GM20000 (cell line): ENCODE results near the gene AKAP8L.

ENCODE experiments used
- DNase-seq: peaks from one replicate; pipeline ENCODE4 v3.0.0; 2012; ENCODE audit warnings: low spot score
- CTCF ChIP-seq: IDR thresholded peaks from 2 replicates; pipeline ENCODE4 v1.5.1; 2012; ENCODE audit warnings: mild to moderate bottlenecking, control low read depth; ENCODE audit errors: extremely low read depth, missing control alignments

The AKAP8L gene

DNA sequence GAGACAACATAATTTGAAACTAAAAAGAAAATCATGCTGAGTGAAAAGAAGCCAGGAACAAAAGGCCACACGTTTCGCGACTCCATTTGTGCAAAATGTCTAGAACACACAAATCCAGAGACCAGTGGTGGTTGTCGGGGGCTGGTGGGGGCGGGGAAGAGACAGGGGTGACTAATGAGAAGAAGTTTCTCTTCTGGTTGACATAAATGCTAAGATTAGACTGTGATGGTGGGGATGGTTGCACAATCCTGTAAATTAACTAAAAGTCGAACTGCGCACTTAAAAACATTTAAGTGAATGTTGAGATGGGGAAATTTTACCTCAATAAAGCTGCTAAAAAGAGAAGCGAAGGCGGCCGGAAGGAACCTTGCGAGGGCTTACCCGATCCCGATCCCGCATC, 46.3 kb downstream of the AKAP8L start:
- no peak for DNase-seq
- no peak for TF ChIP-seq CTCF

DNA sequence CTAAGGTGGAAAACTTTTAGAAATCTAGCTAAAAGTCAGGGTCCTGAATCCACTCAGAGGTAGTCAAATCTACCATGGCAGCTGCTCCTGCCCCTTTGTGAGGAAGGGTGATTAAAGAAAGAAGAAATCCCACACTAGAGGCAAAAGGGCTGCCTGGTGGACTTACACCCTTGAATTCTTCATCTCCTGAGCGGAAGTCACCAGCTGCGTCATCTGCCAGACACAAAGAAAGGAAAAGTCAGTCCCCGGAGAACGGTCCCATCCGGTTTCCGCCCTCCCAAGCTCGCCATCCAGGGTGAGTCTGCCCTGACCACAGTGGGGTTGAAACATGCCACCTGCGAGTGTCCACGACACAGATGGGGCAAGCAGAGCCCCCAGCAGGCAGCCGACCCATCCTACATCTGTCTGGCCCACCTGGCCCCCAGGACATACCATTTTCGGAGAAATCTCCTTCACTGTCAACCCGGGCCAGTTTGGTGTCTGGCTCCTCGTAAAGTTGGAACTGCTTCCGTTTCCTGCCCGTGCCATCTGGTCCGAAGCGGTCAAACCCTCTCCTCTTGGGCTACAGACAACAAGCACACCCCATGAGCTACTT, 46.9 kb downstream of the AKAP8L start:
- no peak for DNase-seq

GRCh38 chr19:15371119-15371518, 47.7 kb downstream of the AKAP8L start:
- peak; percentile 12 for DNase-seq
- TF ChIP-seq CTCF, result no peak

More for the DNA sequence above, 46.9 kb downstream of the AKAP8L start:
- no peak for TF ChIP-seq CTCF

DNA sequence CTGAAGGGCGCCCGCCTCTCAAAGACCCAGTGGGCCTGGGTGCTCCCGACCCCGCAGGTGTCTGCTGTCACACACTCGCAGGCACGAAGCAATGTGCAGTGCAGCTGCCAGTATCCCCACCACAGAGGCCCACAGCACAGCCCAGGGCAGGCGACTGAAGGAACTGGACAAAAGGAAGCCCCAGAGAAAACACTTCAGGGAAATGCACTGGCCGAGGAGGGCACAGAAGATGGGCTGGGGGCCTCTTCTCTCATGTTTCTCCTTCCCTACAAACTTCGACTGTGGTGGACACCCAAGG, 49.2 kb downstream of the AKAP8L start:
- DNase-seq, result peak; percentile 23
- no peak for TF ChIP-seq CTCF

GRCh38 chr19:15368798-15369593, 49.8 kb downstream of the AKAP8L start:
- DNase-seq, result no peak

GRCh38 chr19:15368051-15368632, 50.6 kb downstream of the AKAP8L start:
- no peak for TF ChIP-seq CTCF
- DNase-seq, result no peak

More at GRCh38 chr19:15368798-15369593, 49.8 kb downstream of the AKAP8L start:
- no peak for TF ChIP-seq CTCF

DNA sequence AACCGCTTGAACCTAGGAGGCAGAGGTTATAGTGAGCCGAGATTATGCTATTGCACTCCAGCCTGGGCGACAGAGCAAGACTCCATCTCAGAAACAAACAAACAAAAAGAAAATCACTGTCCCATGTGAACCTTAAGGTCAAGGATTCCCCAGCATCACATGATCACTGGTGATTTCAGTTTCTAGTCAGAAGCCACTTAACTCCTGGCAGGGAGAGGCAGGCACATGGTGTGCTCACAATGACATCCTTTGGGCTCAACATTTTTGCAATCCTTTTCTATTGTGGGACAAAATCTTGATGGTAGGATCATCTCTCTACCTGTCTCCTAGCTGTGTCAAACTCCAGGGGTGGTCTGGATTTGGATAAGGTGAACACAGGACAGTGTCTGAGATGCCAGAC, 51.3 kb downstream of the AKAP8L start:
- TF ChIP-seq CTCF, result no peak
- peak; percentile 35 for DNase-seq
